Measurements from ENCODE around the gene CPN1. TPM values are rescaled to one million over a fixed set of nuclear protein-coding genes. Genes with fewer than 3 reads are reported as not detected.

The CPN1 gene
- not detected in 2 replicates for total RNA-seq (ENCODE audit: low replicate concordance)

DNA sequence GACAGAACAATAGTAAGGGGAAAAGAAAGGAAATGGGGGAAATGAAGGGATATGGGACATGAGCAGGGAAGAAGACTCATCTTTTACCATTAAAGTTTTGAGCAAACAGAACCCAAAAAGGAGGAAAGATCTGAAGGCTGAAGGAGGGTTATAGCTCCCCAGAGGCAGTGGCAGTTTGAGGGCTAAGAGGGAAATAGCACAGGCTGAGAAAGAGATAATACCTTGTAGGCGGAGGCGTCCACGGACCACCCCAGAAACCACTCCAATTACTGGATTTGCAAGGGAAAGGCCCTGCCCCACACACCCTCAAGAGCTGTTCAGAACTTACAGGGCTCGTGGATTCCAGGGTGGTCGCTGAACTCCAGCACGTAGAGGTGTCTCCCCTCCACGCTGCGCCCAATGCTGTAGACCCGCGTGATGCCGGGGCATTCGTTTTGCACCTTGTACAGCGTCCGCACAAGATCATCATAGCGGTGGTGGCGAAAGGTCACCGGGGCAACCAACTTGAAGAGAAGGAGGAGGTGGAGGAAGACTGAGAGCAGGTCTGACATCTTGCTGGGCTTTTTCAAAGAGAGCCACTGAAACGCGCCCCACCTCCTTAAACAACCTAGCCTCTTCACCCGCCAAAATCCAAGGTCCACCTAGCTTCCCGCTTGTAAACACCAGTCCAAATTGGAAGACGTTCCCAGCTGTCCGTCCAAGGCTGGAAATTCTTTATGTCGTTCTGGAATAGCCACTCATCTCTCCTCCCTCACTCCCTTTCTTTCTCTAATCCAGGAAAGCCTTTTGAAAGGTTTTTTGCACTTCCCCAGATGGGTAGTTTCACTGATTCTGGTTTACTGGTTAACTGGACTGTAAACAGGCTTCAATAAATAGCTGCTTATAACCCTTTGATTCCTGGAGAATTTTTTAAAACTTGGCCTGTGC lies at the start of gene CPN1:
Gene CPN1, minus strand, starts transcription at position 795 of the 927 bp plus-strand sequence. Its CDS starts 244 bp downstream, at position 551.

DNA sequence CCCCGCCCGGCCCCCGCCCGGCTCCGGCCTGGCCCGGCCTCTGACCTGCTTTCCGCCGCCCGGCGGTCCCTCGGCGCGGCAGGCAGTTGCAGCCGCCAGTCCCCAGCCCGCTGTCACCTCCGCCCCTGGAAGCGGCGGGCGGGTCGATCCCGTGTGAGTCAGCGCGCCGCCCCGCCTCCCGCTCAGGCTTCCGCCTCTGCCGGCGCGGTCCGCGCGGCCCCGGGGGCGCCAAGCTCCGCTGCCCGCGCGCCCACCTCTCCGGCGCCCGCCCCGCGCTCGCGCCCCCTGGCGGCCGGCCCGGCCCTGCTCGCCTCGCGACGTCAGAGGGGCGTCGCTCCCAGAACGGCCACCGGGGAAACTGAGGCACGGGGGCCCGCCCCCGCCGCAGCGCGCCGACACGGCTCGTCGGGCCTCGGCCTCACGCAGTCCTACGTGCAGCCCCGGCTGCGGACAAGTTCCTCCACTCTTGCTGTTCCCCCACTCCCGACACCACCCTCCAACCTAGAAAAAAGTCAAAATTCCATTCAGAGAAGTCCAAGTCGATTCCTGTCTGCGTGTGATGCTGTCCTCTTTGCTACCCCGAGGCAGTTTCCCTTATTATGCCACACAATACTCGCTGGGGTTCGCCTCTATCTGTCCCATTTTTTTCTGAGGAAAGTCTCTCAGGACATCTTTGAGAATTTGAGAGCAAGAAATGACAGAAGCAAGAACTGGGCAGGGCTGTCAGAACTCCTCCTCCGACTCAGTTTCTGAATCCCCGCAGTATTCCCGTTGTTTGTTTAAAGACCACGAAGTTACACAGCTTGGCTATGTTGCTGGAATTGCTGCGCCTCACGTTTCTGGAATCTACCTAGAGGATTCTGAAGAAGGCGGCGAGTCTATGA lies 71.6 kb downstream of the CPN1 start, which contains the start of gene DNMBP:
Gene DNMBP, minus strand, starts transcription at position 155 of the 884 bp plus-strand sequence. CDS start 37,823 bp downstream, outside the sequence.

Other genes with a start within 250 kb of the CPN1 start
- 8.7 and 14.5 TPM in 2 replicates for gene DNMBP, start 71.9 kb downstream of the CPN1 start, total RNA-seq (ENCODE audit: low replicate concordance)
- gene ERLIN1, start 104.2 kb upstream of the CPN1 start, total RNA-seq (ENCODE audit: low replicate concordance) = 24.1 and 30.3 TPM in 2 replicates
- 9.5 and 20.0 TPM in 2 replicates for gene CHUK, start 147.7 kb upstream of the CPN1 start, total RNA-seq (ENCODE audit: low replicate concordance)
- 9.5 and 16.6 TPM in 2 replicates for gene CWF19L1, start 185.8 kb upstream of the CPN1 start, total RNA-seq (ENCODE audit: low replicate concordance)
- 19.7 and 50.3 TPM in 2 replicates for gene BLOC1S2, start 204.8 kb upstream of the CPN1 start, total RNA-seq (ENCODE audit: low replicate concordance)
- gene PKD2L1, start 248.4 kb upstream of the CPN1 start, total RNA-seq (ENCODE audit: low replicate concordance) = not detected in 2 replicates